Effector memory CD4-positive, alpha-beta T cell (primary cell): ENCODE measurements around the gene KHDRBS1.
A peak's percentile ranks its signal among the peaks of the same experiment; 100 is the strongest.
"Not testable (repeated sequence)": the region's sequence is repeated elsewhere in the genome, so short reads cannot be mapped to it uniquely, and the experiment has no call there.

ENCODE experiments used
- DNase-seq, 3 donors: peaks; one replicate each; pipeline ENCODE4 v3.0.0-alpha.2; 2020
- H3K27ac ChIP-seq: 2 replicates; pipeline ENCODE4 v1.7.0; 2013; ENCODE audit warnings: mild to moderate bottlenecking, low read length, moderate library complexity; ENCODE audit not compliant: insufficient read depth, poor library complexity, severe bottlenecking
- H3K27me3 ChIP-seq: replicated peaks from 2 replicates; pipeline ENCODE4 v1.7.0; 2013; ENCODE audit warnings: mild to moderate bottlenecking, low read length; ENCODE audit not compliant: insufficient read depth, control insufficient read depth, poor library complexity, severe bottlenecking
- H3K36me3 ChIP-seq: 2 replicates; pipeline ENCODE4 v1.7.0; 2013; ENCODE audit warnings: mild to moderate bottlenecking, low read length, moderate library complexity; ENCODE audit not compliant: control insufficient read depth, insufficient read depth
- H3K4me1 ChIP-seq: 2 replicates; pipeline ENCODE4 v1.7.0; 2013; ENCODE audit warnings: low read length, mild to moderate bottlenecking; ENCODE audit not compliant: control insufficient read depth, insufficient read depth, poor library complexity, severe bottlenecking
- H3K4me3 ChIP-seq: 2 replicates; pipeline ENCODE4 v1.7.0; 2013; ENCODE audit warnings: low read length, low read depth, mild to moderate bottlenecking; ENCODE audit not compliant: insufficient read depth, poor library complexity, severe bottlenecking
- H3K9me3 ChIP-seq: 2 replicates; pipeline ENCODE4 v1.7.0; 2013; ENCODE audit warnings: mild to moderate bottlenecking, low read length, moderate library complexity; ENCODE audit not compliant: control insufficient read depth

KHDRBS1 gene

DNA sequence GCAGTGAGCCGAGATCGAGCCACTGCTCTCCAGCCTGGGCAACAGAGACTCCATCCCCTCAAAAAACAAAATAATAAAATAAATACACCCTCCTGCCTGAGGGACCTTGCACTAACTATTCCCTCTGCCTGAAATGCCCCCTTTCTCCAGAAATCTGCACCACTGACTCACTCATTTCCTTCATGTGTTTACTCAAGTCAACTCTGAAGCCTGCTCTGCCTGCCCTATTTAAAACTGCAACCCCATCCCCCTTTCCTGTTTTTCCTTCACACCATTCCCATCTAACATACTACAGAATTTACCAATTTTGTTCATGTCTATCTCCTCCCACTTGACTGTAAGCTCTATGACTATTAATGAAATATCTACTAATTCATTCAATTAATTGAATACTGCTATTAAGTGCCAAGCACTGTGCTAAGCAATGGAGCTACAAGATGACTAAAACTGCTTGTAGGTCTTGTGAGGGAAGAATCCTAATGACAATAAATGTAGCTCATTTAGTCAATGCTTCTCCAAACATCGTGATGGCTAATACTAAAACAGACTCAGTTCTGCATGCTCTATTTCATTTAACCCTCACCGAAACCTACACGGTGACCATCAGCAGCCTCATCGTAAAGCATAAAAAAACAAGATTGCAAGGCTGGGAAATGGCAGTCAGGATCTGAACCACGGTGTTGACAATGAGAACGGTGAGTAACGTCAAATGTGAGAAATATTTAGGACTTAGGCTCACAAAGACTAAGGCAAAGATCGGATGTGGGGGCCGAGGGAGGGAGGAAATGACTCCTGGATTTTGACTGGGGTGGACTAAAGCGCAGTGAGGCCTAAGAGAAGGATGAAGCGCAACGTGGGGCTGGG is 58.3 kb downstream of the KHDRBS1 start:
- peak overlapping the region; percentile 78 for H3K27ac ChIP-seq
- H3K4me3 ChIP-seq: peak overlapping the region; percentile 78
- no peak for DNase-seq
- no peaks in the 10 kb centered on the region for H3K9me3 ChIP-seq
- H3K4me1 ChIP-seq: peaks cover 20% of the 10 kb centered on the region
- no peaks in the 10 kb centered on the region for H3K27me3 ChIP-seq
- H3K36me3 ChIP-seq: peaks cover 15% of the 10 kb centered on the region

DNA sequence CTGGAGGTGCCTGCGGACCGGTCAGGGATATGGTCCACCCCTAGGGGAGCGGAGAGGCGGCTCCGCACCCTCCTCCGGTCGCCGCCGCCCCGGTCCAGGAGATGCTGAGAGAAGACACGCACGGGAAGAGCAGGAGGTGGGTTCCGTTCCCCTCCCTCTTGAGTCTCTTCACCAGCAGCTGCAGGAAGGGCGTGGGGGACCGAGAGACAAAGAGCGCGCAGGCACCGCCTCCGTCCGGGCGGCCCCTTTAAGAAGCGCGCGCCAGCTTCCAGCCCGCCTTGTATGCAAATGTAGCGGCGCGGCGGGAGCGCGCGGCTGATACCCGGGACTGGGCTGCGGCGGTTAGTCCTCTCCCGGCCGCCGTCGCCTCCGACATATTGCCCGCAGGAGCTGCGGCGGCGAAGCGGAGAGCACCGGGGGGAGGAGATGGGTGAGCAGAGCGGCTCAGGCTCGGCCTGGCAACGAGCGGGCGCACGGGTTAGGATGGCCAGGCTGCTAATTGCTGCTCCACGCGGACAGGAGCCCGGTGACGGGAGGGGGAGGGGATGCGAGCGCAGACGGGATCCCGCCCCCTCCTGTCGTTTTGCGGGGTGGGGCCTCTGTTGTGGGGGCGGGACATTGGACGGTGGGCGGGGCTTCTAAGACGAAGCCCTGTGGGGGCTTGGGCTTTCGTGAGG is 59.1 kb downstream of the KHDRBS1 start, which contains the start of gene TMEM39B:
Gene TMEM39B, plus strand, starts transcription at position 318 of the 677 bp plus-strand sequence. Its CDS starts 109 bp downstream, at position 427.
- H3K4me3 ChIP-seq: peak within 1 kb of the TSS; percentile 78
- no peaks in the 10 kb centered on the region for H3K9me3 ChIP-seq
- H3K4me1 ChIP-seq: peaks cover 19% of the 10 kb centered on the region
- no peaks in the 10 kb centered on the region for H3K27me3 ChIP-seq
- peak within 1 kb of the TSS; percentile 78 for H3K27ac ChIP-seq
- peaks cover 23% of the 10 kb centered on the region for H3K36me3 ChIP-seq
- DNase-seq: peak; percentile 88 to 89 (median 89)

DNA sequence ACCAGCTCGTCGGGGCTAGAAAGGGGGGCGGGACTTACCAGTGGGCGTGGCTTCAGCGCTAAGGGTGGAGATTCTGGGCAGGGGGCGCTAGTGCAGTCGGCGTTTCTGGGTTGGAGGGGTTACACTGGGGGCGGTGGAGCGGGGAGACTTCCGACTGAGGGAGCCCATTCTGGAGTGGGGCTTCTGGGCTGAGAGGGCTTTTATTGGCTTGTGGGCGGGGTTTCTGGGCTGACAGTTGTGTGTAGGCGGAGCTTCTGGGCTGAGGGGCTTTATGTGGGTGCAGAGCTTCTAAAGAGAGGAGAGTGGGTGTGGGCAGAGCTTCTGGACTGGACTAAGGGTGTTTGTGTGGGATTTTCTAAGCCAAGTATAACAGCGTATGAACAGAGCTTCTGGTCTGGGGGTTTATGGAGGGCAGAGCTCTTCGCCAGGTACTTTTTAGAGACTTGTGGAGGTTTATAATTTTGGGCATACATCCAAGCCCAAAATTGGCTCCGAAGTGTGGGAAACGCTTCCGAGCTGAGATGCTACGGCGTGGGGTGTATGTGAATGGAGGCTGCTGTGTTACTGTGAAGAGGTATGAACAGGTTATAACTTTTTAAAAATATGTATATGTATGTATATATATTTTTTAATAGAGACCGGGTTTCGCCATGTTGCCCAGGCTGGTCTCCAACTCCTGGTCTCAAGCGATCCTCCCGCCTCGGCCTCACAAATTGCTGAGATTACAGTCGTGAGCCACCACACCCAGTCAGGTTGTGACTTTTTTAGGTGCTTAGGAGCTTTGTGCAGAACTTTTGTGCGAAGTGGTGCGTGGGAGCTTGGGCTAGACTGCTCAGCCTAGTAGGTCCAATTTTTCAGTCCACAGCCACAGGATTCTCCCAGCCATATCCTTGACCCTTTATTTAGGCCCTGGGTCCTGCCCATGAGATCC is 59.9 kb downstream of the KHDRBS1 start:
- H3K27ac ChIP-seq: peak overlapping the region; percentile 78

DNA sequence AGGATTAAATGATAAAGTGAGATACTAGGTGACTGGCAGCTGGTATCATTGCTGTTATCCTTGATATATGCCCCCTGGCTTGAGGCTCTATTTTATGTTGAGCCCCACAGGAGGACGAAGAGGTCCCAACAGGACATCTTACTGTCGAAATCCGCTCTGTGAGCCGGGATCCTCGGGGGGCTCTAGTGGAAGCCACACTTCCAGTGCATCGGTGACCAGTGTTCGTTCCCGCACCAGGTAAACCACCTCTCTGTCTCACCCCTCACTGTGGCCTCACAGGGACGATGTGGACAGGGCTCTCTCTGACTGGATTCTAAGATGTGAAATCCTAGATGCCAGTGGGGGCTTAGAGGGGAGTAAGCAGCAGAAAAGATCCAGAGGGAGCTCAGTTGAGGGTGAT is 61.2 kb downstream of the KHDRBS1 start:
- Histone ChIP-seq H3K27ac (no peak overlapping the region), H3K4me3 (no peak overlapping the region)
- DNase-seq: no peak

More for the DNA sequence above, 59.9 kb downstream of the KHDRBS1 start:
- peaks cover 29% of the 10 kb centered on the region for H3K36me3 ChIP-seq
- H3K9me3 ChIP-seq: no peaks in the 10 kb centered on the region
- H3K27me3 ChIP-seq: no peaks in the 10 kb centered on the region
- peaks cover 19% of the 10 kb centered on the region for H3K4me1 ChIP-seq
- DNase-seq: no peak
- peak overlapping the region; percentile 78 for H3K4me3 ChIP-seq

DNA sequence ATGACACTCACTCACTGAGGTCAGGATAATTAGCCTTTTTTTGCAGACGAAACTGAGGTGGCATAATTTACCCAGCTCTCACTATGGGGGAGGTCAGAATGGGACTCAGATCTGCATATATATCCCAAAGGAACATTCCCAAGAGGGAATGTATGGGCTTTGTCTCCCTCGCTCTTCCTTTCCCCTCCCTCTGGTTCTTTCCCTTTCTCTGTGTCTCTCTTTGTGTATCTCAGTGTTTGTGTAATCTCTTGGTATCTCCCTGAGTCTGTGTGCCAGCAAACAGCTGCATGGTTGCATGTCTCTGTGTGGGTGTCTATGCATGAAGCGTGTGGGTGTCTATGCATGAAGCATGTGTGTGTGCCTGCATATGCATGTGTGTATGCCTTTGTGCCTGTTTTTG is 63.8 kb downstream of the KHDRBS1 start:
- H3K4me3 ChIP-seq: no peak overlapping the region
- peaks cover 29% of the 10 kb centered on the region for H3K36me3 ChIP-seq
- H3K27ac ChIP-seq: no peak overlapping the region
- no peak for DNase-seq
- peaks cover 10% of the 10 kb centered on the region for H3K4me1 ChIP-seq
- no peaks in the 10 kb centered on the region for H3K27me3 ChIP-seq
- no peaks in the 10 kb centered on the region for H3K9me3 ChIP-seq

More for the DNA sequence above, 61.2 kb downstream of the KHDRBS1 start:
- Histone ChIP-seq H3K36me3 (peaks cover 29% of the 10 kb centered on the region), H3K9me3 (no peaks in the 10 kb centered on the region), H3K27me3 (no peaks in the 10 kb centered on the region), H3K4me1 (peaks cover 19% of the 10 kb centered on the region)

DNA sequence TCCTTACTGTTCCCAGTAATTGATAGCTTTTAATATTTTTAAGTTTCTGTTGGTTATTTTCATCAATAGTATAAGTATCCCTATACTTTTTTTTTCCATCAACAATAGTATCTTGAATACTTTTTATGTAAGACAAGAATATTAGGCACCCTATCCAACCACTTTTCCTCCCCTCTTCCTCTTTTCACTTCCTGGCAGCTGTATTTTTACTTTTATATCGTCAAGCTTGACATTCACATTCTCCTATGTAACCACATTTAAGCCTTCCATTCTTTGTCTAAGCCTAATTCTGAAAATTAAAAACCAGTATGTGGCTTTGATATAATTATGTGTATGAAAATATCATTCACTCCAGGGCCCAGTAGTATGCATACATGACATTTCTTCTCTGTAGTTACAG is 68.4 kb downstream of the KHDRBS1 start:
- DNase-seq: no peak
- Histone ChIP-seq H3K27me3 (no peaks in the 10 kb centered on the region), H3K9me3 (no peaks in the 10 kb centered on the region), H3K4me3 (no peak overlapping the region), H3K36me3 (peaks cover 24% of the 10 kb centered on the region), H3K27ac (no peak overlapping the region), H3K4me1 (no peaks in the 10 kb centered on the region)

DNA sequence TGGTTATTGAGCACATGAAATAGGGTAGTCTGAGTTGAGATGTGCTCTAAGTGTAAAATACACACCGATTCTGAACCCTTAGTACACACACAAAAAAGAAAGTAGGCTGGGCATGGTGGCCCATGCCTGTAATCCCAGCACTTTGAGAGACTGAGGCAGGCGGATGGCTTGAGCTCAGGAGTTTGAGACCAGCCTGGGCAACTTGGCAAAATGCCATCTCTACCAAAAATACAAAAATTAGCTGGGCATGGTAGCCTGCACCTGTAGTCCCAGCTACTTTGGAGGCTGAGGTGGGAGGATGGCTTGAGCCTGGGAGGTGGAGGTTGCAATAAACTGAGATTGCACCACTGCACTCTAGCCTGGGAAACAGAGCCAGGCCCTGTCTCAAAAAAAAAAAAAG is 72.7 kb downstream of the KHDRBS1 start:
- H3K4me3 ChIP-seq, H3K4me1 ChIP-seq, H3K27ac ChIP-seq, H3K27me3 ChIP-seq, DNase-seq, H3K9me3 ChIP-seq: not testable (repeated sequence)
- peaks cover 16% of the 10 kb centered on the region for H3K36me3 ChIP-seq

DNA sequence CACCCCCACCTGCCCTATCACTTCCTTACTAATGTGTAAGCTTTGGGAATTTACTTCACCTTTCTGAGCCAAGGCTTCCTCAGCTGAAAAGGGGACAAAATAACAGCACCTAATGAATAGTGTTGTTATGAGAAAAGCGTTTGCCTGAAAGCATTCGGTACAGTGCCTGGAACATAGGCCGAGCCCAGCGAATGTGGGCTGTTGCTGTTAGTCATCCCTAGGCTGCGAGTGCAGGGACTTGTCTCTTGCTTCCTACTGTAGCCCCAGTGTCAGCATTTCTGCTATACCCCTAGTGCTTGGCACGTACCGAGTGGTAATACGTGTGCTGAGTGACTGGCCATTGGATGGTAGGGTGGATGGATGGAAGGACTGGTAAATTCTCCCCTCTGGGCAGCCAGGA is 77.5 kb downstream of the KHDRBS1 start:
- no peaks in the 10 kb centered on the region for H3K27me3 ChIP-seq
- no peak overlapping the region for H3K27ac ChIP-seq
- no peaks in the 10 kb centered on the region for H3K9me3 ChIP-seq
- no peak overlapping the region for H3K4me3 ChIP-seq
- DNase-seq: no peak
- peaks cover 46% of the 10 kb centered on the region for H3K36me3 ChIP-seq
- H3K4me1 ChIP-seq: no peaks in the 10 kb centered on the region

DNA sequence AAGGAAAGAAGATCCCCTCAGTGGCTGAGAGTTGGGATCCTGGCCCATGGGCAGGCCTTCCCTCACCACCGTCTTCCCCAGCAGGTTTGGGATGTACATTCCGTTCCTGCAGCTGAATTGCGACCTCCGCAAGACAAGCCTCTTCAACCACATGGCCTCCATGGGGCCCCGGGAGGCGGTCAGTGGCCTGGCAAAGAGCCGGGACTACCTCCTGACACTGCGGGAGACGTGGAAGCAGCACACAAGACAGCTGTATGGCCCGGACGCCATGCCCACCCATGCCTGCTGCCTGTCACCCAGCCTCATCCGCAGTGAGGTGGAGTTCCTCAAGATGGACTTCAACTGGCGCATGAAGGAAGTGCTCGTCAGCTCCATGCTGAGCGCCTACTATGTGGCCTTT is 77.9 kb downstream of the KHDRBS1 start:
- no peak for DNase-seq
- Histone ChIP-seq H3K27ac (no peak overlapping the region), H3K27me3 (no peaks in the 10 kb centered on the region), H3K4me1 (no peaks in the 10 kb centered on the region), H3K9me3 (no peaks in the 10 kb centered on the region), H3K4me3 (no peak overlapping the region), H3K36me3 (peaks cover 42% of the 10 kb centered on the region)
